PC-3 (cell line): Measurements from ENCODE around the gene IMPDH1. TPM values are rescaled to one million over a fixed set of nuclear protein-coding genes. Genes with fewer than 3 reads are reported as not detected.
A peak's percentile ranks its signal among the peaks of the same experiment; 100 is the strongest.

Experiments
- ATAC-seq: fragments of 200-7000 bp; cut with Tn5 transposase; 2 replicates; pipeline ENCODE4 v1.9.1; 2020; ENCODE audit warnings: mild to moderate bottlenecking, moderate library complexity
- BruUV-seq: library from RNA; stranded (reverse); fragments of 400-500 nt; replicated peaks from 2 replicates; lab custom pipeline; 2021; lab: Mats Ljungman, UMichigan
- CTCF ChIA-PET: fragments of 300-600 bp; sonication (Branson Sonifier 250); formaldehyde crosslinking; loops from one replicate; lab custom pipeline; 2022; ENCODE audit warnings: antibody characterized with exemption; lab: Charles Lee
- POLR2A ChIA-PET: fragments of 300-600 bp; sonication (Branson Sonifier 250); formaldehyde crosslinking; loops from one replicate; lab custom pipeline; 2022; ENCODE audit warnings: antibody characterized with exemption; ENCODE audit not compliant: unreplicated experiment; lab: Charles Lee
- DNase-seq: peaks from one replicate; pipeline ENCODE4 v3.0.0-alpha.2; 2015
- H2AFZ ChIP-seq: fragments of 300-600 bp; sonication (generic); 2 replicates; pipeline ENCODE4 v1.6.0; 2016; ENCODE audit warnings: antibody characterized with exemption, low read length
- H3F3A ChIP-seq: fragments of 300-600 bp; sonication (generic); one replicate; pipeline ENCODE4 v1.6.0; 2017; ENCODE audit warnings: antibody characterized with exemption, low read length, control low read depth, mild to moderate bottlenecking; ENCODE audit not compliant: unreplicated experiment
- H3K27ac ChIP-seq: fragments of 300-600 bp; sonication (generic); 2 replicates; pipeline ENCODE4 v1.5.1; 2016; ENCODE audit warnings: mild to moderate bottlenecking, low read length
- H3K27me3 ChIP-seq: fragments of 300-600 bp; sonication (generic); 2 replicates; pipeline ENCODE4 v1.6.1; 2016; ENCODE audit warnings: low read length, mixed read lengths
- H3K36me3 ChIP-seq: fragments of 300-600 bp; sonication (generic); 2 replicates; pipeline ENCODE4 v1.6.1; 2016; ENCODE audit warnings: low read depth, mixed run types, low read length, mixed read lengths
- H3K4me1 ChIP-seq: fragments of 300-600 bp; sonication (generic); 2 replicates; pipeline ENCODE4 v1.5.1; 2016; ENCODE audit warnings: low read length; ENCODE audit not compliant: insufficient read depth
- H3K4me2 ChIP-seq: fragments of 300-600 bp; sonication (generic); 2 replicates; pipeline ENCODE4 v1.6.0; 2016; ENCODE audit warnings: low read length
- H3K4me3 ChIP-seq: fragments of 300-600 bp; sonication (generic); 2 replicates; pipeline ENCODE4 v1.5.1; 2016; ENCODE audit warnings: mild to moderate bottlenecking, low read length, mixed read lengths
- H3K79me2 ChIP-seq: fragments of 300-600 bp; sonication (generic); 2 replicates; pipeline ENCODE4 v1.6.1; 2017; ENCODE audit warnings: low read length, mixed read lengths
- H3K9ac ChIP-seq: fragments of 300-600 bp; sonication (generic); 2 replicates; pipeline ENCODE4 v1.6.0; 2016; ENCODE audit warnings: mild to moderate bottlenecking, low read length
- H3K9me2 ChIP-seq: fragments of 300-600 bp; sonication (generic); replicated peaks from 2 replicates; pipeline ENCODE4 v1.6.1; 2016; ENCODE audit warnings: mixed run types, low read length, mixed read lengths
- H3K9me3 ChIP-seq: fragments of 300-600 bp; sonication (generic); 2 replicates; pipeline ENCODE4 v1.6.1; 2016; ENCODE audit warnings: low read length, mixed read lengths
- H4K20me1 ChIP-seq: fragments of 300-600 bp; sonication (generic); 2 replicates; pipeline ENCODE4 v1.6.1; 2016; ENCODE audit warnings: low read length, mixed read lengths
- CTCF ChIP-seq: fragments of 300-600 bp; sonication (generic); conservative IDR thresholded peaks from 2 replicates; pipeline ENCODE4 v1.5.1; 2017; ENCODE audit warnings: antibody characterized with exemption, low read depth, mild to moderate bottlenecking, low read length
- EZH2 ChIP-seq: fragments of 300-600 bp; sonication (generic); IDR thresholded peaks from one replicate; pipeline ENCODE4 v1.6.1; 2017; ENCODE audit warnings: antibody characterized with exemption, mild to moderate bottlenecking, low read length; ENCODE audit not compliant: unreplicated experiment
- EZH2phosphoT487 ChIP-seq: fragments of 300-600 bp; sonication (generic); IDR thresholded peaks from 2 replicates; pipeline ENCODE4 v1.6.1; 2018; ENCODE audit warnings: mild to moderate bottlenecking, antibody characterized with exemption, low read length, borderline replicate concordance
- intact Hi-C: fragments of 100-400 bp; cut with micrococcal nuclease; formaldehyde crosslinking; loops from 2 replicates; pipeline ENCODE4 v1.9.0; 2023
- total RNA-seq: library from RNA; depleted of rRNA; stranded (reverse); fragments of >200 nt; gene quantifications from 2 replicates; pipeline ENCODE4 v1.2.3, GENCODE V29; 2014

Gene IMPDH1
- total RNA-seq, 1 experiment from 2014 or later: 128 TPM

GRCh38 chr7:128446306-128446705 lies 36.5 kb upstream of the IMPDH1 start:
- H3K36me3 ChIP-seq: no peaks in the 10 kb centered on the region
- no peaks in the 10 kb centered on the region for H3F3A ChIP-seq
- intact Hi-C loops: no loop called here
- ChIA-PET CTCF (no interaction called here), POLR2A (no interaction called here)
- no peak overlapping the region for H3K4me3 ChIP-seq
- H3K79me2 ChIP-seq: no peaks in the 10 kb centered on the region
- DNase-seq (no peak), ATAC-seq (no peak)
- H3K4me2 ChIP-seq: no peak overlapping the region
- H4K20me1 ChIP-seq: no peaks in the 10 kb centered on the region
- no peak overlapping the region for H3K9ac ChIP-seq
- BruUV-seq: no TSS peak
- H3K27ac ChIP-seq: no peak overlapping the region
- no peaks in the 10 kb centered on the region for H3K27me3 ChIP-seq
- no peaks in the 10 kb centered on the region for H3K9me2 ChIP-seq
- no peak overlapping the region for H2AFZ ChIP-seq
- no peaks in the 10 kb centered on the region for H3K4me1 ChIP-seq
- no peaks in the 10 kb centered on the region for H3K9me3 ChIP-seq
- TF ChIP-seq CTCF (no peak), EZH2phosphoT487 (no peak)

GRCh38 chr7:128443831-128444600 lies 34.2 kb upstream of the IMPDH1 start:
- H3K27ac ChIP-seq: no peak overlapping the region
- no peaks in the 10 kb centered on the region for H3F3A ChIP-seq
- H3K9ac ChIP-seq: no peak overlapping the region
- H3K79me2 ChIP-seq: no peaks in the 10 kb centered on the region
- no peaks in the 10 kb centered on the region for H4K20me1 ChIP-seq
- ATAC-seq (0 out of 2 replicates have a peak, but pooled peaks have one; percentile 27), DNase-seq (no peak)
- TF ChIP-seq EZH2phosphoT487 (no peak), EZH2 (no peak), CTCF (no peak)
- ChIA-PET POLR2A (no interaction called here), CTCF (interaction anchor here (0.6 to 0.7 kb wide), 3 partner anchors 15 to 17 kb away, joined by 3 to 10 read pairs (median 3); no protein-coding TSS in a partner anchor)
- H3K9me3 ChIP-seq: no peaks in the 10 kb centered on the region
- 0 out of 2 replicates have a peak overlapping the region, but pooled peaks have one; percentile 53 for H2AFZ ChIP-seq
- H3K9me2 ChIP-seq: no peaks in the 10 kb centered on the region
- no peaks in the 10 kb centered on the region for H3K36me3 ChIP-seq
- H3K4me2 ChIP-seq: no peak overlapping the region
- no TSS peak for BruUV-seq
- intact Hi-C loops: no loop called here
- no peak overlapping the region for H3K4me3 ChIP-seq
- H3K4me1 ChIP-seq: no peaks in the 10 kb centered on the region
- H3K27me3 ChIP-seq: no peaks in the 10 kb centered on the region

GRCh38 chr7:128442356-128442755 lies 32.6 kb upstream of the IMPDH1 start:
- H3K79me2 ChIP-seq: no peaks in the 10 kb centered on the region
- no peak for DNase-seq
- no peak overlapping the region for H3K4me2 ChIP-seq
- H3K9ac ChIP-seq: no peak overlapping the region
- no peak overlapping the region for H2AFZ ChIP-seq
- H3F3A ChIP-seq: no peaks in the 10 kb centered on the region
- H3K36me3 ChIP-seq: no peaks in the 10 kb centered on the region
- H4K20me1 ChIP-seq: no peaks in the 10 kb centered on the region
- no peak overlapping the region for H3K27ac ChIP-seq
- no peaks in the 10 kb centered on the region for H3K27me3 ChIP-seq
- ChIA-PET CTCF (no interaction called here), POLR2A (no interaction called here)
- TF ChIP-seq CTCF: no peak
- no peak for TF ChIP-seq EZH2
- no peak for TF ChIP-seq EZH2phosphoT487
- H3K4me3 ChIP-seq: no peak overlapping the region
- H3K9me2 ChIP-seq: no peaks in the 10 kb centered on the region
- no peaks in the 10 kb centered on the region for H3K4me1 ChIP-seq
- intact Hi-C loops: no loop called here
- no peak for ATAC-seq
- no peaks in the 10 kb centered on the region for H3K9me3 ChIP-seq
- BruUV-seq: no TSS peak
